ENCODE measurements around the gene URB2. TPM values are rescaled to one million over a fixed set of nuclear protein-coding genes. Genes with fewer than 3 reads are reported as not detected.

URB2 gene
- total and polyA plus RNA-seq, 2 of the 13 experiments (the other 11 are each of a cell fraction or from before 2014, with no cell fraction given): 4.0 to 17.6 TPM

DNA sequence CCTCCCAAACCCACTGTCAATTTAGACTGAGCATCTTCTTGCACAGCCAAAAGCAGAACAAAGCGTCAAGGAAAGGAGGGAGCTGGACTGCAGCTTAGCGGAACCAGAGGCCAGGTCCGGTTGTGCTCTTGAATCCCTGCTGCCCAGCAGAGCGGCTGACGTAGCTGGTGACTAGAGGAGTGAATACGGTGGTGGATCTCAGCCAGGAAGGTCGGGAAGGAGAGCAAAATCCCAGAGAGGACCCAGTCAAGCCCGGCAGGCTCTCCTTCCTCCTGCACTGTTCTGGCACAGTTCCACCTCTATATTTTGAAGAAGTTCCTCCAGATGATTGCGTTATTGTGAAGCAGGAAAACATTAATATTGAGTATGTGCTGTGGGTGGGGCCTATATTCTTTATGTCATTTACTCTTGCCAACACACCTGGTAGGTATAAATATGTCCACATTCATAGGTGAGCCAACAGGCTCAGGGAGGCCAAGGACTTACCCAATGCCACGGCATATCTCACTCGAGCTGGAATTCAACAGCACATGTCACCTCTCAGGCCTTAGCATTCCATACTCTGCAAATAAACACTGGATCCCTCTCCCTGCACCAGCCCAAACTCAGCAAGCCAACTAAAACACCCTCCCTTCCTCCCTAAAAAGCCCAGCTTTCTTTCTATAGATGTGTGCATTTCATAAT is 43.9 kb upstream of the URB2 start:
- peak; percentile 86 for ATAC-seq
- no peaks in the 10 kb centered on the region for H3K36me3 ChIP-seq (replicated peaks in 1 of 2; ENCODE audit: control insufficient read depth in 1 of 2, insufficient read depth in 2 of 2, low read length in 2 of 2)
- no peaks in the 10 kb centered on the region for H3K79me2 ChIP-seq (ENCODE audit: insufficient read depth, low read length)
- TF ChIP-seq ZSCAN30 (CRISPR knock-in tag; IDR thresholded peaks at IDR 0.05) (no peak), ZNF160 (CRISPR knock-in tag; IDR thresholded peaks at IDR 0.05) (no peak), TEAD3 (CRISPR knock-in tag; optimal IDR thresholded peaks at IDR 0.05; ENCODE audit: borderline replicate concordance) (peak; percentile 49)
- TF ChIP-seq, protein P1, sequence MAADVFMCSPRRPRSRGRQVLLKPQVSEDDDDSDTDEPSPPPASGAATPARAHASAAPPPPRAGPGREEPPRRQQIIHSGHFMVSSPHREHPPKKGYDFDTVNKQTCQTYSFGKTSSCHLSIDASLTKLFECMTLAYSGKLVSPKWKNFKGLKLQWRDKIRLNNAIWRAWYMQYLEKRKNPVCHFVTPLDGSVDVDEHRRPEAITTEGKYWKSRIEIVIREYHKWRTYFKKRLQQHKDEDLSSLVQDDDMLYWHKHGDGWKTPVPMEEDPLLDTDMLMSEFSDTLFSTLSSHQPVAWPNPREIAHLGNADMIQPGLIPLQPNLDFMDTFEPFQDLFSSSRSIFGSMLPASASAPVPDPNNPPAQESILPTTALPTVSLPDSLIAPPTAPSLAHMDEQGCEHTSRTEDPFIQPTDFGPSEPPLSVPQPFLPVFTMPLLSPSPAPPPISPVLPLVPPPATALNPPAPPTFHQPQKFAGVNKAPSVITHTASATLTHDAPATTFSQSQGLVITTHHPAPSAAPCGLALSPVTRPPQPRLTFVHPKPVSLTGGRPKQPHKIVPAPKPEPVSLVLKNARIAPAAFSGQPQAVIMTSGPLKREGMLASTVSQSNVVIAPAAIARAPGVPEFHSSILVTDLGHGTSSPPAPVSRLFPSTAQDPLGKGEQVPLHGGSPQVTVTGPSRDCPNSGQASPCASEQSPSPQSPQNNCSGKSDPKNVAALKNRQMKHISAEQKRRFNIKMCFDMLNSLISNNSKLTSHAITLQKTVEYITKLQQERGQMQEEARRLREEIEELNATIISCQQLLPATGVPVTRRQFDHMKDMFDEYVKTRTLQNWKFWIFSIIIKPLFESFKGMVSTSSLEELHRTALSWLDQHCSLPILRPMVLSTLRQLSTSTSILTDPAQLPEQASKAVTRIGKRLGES (CRISPR knock-in tag; IDR thresholded peaks at IDR 0.05; ENCODE audit: borderline replicate concordance): no peak
- H3K27me3 ChIP-seq (ENCODE audit: control insufficient read depth in 1 of 2, insufficient read depth in 2 of 2, low read length in 2 of 2): no peaks in the 10 kb centered on the region; a peak in 1 of 5 replicates
- peak; percentile 50 for DNase-seq (ENCODE audit: low spot score)
- in situ Hi-C loops (cut with HindIII; ENCODE audit: extremely low pct_ligation_motif_present, low pct_unique_long_range_greater_than_20kb): no loop called here
- FAIRE-seq: no peak
- no TSS peak for BruUV-seq (replicated peaks)
- no peak overlapping the region for H3K9ac ChIP-seq (ENCODE audit: insufficient read depth, low read depth, low read length)
- no peaks in the 10 kb centered on the region for H4K20me1 ChIP-seq (ENCODE audit: insufficient read depth, low read length)
- peaks cover 37% of the 10 kb centered on the region for H3K4me1 ChIP-seq (ENCODE audit: insufficient read depth, low read length)
- peak overlapping the region in 1 of 3 experiments; percentile 44; a peak in 2 of 6 replicates for H3K4me3 ChIP-seq (replicated peaks in 1 of 3; ENCODE audit: insufficient read depth in 1 of 3, low read depth in 2 of 3, low read length in 3 of 3)
- peak overlapping the region; percentile 81 for H3K4me2 ChIP-seq (ENCODE audit: low read depth, low read length)
- 14% methylated on average over 10 of the region's 11 CpGs for WGBS (ENCODE audit: low lambda C conversion rate)
- H2AFZ ChIP-seq (ENCODE audit: low read length): no peak overlapping the region
- H3K27ac ChIP-seq (ENCODE audit: extremely low read length, insufficient read depth, low read length): no peak overlapping the region
- H3K9me3 ChIP-seq (ENCODE audit: low read length): no peaks in the 10 kb centered on the region
- ChIA-PET CTCF (ENCODE audit: low intra/inter-chr PET ratio, low total read pairs) (no interaction called here), POLR2A (interaction anchor here (1.1 kb wide), 1 partner anchor 23 kb away, joined by 5 read pairs; the partner anchor contains the start of gene ABCB10)
- intact Hi-C loops (cut with micrococcal nuclease; ENCODE audit: unreplicated experiment): no loop called here

DNA sequence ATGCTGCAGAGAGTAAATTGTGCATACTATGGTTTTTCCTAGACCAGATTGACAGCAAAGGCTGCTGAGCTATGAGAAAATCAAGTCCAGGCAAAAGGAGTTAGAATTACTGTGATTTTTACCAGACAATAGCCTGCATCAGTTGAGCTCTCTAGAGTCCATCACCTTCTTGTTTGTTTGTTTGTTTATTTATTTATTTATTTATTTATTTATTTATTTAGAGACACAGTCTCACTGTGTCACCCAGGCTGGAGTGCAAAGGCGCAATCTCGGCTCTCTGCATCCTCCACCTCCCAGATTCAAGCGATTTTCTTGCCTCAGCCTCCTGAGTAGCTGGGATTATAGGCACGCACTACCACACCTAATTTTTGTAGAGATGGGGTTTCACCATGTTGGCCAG is 43.3 kb upstream of the URB2 start:
- Histone ChIP-seq H3K9ac (ENCODE audit: insufficient read depth, low read depth, low read length) (no peak overlapping the region), H3K27ac (ENCODE audit: extremely low read length, insufficient read depth, low read length) (no peak overlapping the region), H3K9me3 (ENCODE audit: low read length) (no peaks in the 10 kb centered on the region), H3K27me3 (ENCODE audit: control insufficient read depth in 1 of 2, insufficient read depth in 2 of 2, low read length in 2 of 2) (no peaks in the 10 kb centered on the region; a peak in 1 of 5 replicates), H3K4me1 (ENCODE audit: insufficient read depth, low read length) (peaks cover 31% of the 10 kb centered on the region), H3K36me3 (replicated peaks in 1 of 2; ENCODE audit: control insufficient read depth in 1 of 2, insufficient read depth in 2 of 2, low read length in 2 of 2) (no peaks in the 10 kb centered on the region), H4K20me1 (ENCODE audit: insufficient read depth, low read length) (no peaks in the 10 kb centered on the region), H2AFZ (ENCODE audit: low read length) (no peak overlapping the region), H3K4me3 (replicated peaks in 1 of 3; ENCODE audit: insufficient read depth in 1 of 3, low read depth in 2 of 3, low read length in 3 of 3) (no peak overlapping the region), H3K79me2 (ENCODE audit: insufficient read depth, low read length) (no peaks in the 10 kb centered on the region), H3K4me2 (ENCODE audit: low read depth, low read length) (peak overlapping the region; percentile 81; the same call in 1 of the 2 replicates)
- ATAC-seq: no peak
- BruUV-seq (replicated peaks): no TSS peak
- in situ Hi-C loops (cut with HindIII; ENCODE audit: extremely low pct_ligation_motif_present, low pct_unique_long_range_greater_than_20kb) (no loop called here), intact Hi-C loops (cut with micrococcal nuclease; ENCODE audit: unreplicated experiment) (no loop called here)
- ChIA-PET CTCF (ENCODE audit: low intra/inter-chr PET ratio, low total read pairs) (no interaction called here), POLR2A (no interaction called here)
- TF ChIP-seq MYNN (CRISPR knock-in tag; IDR thresholded peaks at IDR 0.05; ENCODE audit: low read depth): no peak
- 72% methylated on average over 4 of the region's 4 CpGs for WGBS (ENCODE audit: low lambda C conversion rate)
- no peak for DNase-seq (ENCODE audit: low spot score)
- no peak for FAIRE-seq
